Activated CD4-positive, CD25-positive, alpha-beta regulatory T cell treated with anti-CD3 and anti-CD28 coated beads, Interleukin-2, amount 50 U/mL, for 72 hours (primary cell): Measurements from ENCODE around the gene CNTN5.

Experiments
- DNase-seq: peaks from one replicate; pipeline ENCODE4 v3.0.0; 2021

The CNTN5 gene

GRCh38 chr11:99410636-99411035 is 389.9 kb downstream of the CNTN5 start:
- no peak for DNase-seq

DNA sequence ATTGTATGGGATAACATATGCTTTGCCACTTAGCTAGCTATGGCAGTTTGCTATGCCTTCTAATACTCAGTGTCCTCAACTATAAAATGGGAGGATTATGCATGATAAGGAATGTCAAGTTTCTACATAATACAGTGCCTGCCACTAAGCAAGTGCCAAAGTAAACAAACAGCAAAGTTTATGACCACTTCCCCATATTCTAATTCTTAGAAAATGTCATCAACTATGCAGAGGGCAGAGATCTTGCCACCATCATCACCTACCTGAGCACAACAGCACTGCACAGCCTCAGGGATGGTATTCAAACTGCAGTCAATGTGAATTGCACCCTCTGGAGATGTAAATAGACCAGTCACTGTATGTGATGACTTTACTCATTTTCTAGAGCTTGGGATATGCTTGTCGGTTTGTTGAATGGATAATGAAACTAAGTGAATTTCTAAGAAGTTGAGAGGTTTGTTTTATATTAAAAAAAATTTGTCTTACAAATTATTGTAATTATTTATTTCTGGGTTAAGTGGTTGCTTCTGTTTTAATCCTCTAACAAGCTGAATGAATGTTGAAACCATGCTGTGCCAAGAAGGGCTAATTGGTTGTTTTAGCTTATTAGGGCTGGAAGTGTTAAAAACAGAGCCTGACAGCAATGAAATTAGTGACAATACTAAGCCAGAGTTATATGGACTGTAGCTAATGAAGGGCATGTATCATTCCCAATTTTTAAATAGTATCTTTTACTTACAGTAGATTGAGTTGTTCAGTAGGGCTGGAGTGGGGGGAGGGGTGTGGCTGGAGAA is 398.4 kb downstream of the CNTN5 start:
- DNase-seq: no peak

DNA sequence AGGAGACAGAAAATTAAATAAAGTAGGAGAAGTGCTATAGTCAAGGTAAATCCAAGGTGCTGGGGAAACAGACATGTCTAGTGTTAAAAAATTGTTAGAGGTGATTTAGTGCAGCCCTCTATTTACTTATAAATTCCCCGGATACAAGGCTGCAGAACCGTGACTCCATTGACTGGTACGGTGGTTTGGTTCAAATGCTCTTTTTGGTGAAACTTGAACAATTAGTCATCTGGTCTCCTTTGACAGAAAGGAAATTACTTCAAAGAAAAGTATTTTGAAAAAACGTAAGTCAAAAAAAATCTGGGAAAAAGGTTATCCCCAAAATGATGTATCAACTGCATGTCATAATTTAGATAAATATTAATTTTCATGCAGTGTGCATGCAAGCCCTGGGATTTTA is 399.2 kb downstream of the CNTN5 start:
- no peak for DNase-seq

DNA sequence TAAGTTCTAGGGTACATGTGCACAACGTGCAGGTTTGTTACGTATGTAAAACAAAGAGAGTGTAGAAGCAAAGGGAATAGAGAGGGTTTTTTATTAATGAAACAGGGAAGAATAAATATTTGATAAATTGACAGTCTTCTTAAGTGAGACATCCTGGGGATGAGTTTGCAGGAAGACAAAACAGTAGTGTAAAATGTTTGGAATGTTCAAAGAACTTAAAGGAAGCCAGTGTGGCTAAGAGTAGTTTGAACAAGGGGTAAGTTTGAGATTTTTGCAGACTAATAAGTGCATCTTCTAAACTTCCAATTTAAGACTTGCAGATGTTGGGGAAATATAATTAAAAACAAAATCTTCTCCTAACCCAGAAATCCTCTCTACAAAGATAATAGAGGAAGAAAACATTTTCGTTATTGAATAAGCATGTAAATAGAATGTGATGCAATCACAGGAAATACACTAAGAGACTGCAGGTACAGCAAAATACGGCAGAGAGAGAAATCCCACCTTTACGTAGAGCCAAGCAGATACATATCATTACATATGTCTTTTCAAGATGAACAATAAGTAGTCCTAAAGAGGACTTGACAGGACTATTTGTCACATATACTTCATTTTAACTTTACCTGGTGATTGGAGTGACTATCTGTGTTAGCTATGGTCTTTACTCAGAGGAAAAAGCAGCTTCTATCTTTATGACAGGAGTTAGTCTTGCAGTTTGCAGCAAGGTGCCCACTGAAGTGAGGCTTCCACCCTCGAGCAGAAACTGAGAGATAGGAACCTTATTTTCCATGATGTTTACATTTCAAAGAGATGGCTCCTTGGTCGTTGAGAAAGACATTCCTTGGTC is 402.1 kb downstream of the CNTN5 start:
- DNase-seq: no peak

DNA sequence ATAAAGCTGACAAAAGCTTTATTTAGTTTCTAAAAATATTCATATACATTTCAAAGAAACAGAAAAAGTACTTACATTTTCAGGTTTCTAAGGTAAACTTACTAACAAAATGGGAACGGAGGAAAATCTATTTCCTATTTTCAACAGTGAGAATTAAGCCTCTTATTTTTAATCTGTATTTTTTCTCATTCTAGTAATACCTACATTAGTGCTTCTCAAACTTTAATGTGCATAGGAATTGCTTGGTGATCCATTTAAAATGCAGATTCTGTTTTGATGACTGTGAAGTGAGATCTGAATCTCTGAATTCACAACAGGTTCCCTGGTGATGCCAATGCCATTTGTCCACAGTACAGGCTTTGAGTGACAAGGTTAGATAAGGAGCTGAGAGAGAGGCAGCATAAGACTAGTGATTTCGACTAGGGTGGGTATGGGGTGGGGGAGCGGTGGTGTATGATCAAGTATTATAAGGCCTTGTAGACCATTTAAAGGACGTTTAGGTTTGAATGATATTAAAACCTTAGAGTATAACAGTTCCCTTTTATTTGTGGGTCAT is 402.8 kb downstream of the CNTN5 start:
- DNase-seq: no peak

- DNase-seq: no peak
Observed at GRCh38 chr11:99424313-99425084, 403.8 kb downstream of the CNTN5 start.

DNA sequence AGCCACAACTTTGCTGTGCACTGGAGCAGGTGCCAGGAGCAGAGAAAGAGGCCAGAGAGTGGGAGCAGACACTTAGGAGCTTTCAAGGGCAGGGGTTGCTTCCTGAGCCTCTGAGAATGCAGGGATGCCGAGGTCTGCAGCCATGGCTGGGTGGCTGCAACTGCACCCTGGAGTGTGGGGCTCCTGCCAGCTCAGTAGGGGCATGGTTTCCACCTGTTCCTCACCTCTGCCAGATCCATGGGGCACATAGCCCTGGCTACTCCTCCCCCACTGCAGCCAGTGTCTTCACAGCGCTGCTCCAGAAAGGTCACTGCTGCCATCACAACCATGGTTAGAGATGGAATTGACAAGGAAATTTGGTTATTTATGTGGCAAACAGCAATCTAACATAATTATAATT is 404.8 kb downstream of the CNTN5 start:
- no peak for DNase-seq

DNA sequence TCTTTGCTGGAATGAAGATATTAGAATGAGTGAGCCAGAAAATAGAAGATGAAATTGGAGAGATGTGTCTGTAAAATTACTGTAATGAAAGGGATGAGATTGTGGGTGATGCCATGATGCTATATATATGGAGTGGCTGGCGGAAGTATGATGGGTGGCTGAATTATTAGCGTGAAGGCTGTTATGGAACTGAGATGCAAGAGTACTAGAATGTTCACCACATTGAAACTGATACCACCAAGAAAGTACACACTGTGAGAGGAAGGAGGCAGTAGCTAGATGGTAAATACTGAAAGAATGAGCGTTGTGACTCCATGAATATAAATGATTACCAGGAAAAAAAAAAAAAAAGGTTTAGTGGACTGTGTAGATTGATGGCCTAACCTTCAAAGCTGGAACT is 411.9 kb downstream of the CNTN5 start:
- DNase-seq: no peak

GRCh38 chr11:99443276-99443675 is 422.5 kb downstream of the CNTN5 start:
- no peak for DNase-seq

DNA sequence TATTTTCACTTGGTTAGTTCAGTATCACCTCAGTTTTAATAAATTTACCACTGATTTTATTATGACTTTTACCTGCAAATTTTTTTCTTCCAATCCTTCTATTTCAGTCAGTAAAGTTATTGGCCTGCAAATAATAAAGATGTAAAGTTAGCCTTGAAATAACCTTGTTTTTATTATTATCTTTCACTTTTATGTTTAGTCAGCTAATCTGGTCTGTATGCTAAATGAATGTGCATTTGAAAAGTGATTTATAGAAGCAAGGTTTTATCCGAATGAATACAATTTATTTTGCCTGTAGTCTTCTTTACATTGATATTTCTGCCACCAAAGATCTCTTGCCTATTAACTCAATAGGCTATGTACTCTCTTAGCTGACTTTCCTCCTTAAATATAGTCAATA is 425.7 kb downstream of the CNTN5 start:
- DNase-seq: no peak

- no peak for DNase-seq
Observed at GRCh38 chr11:99449345-99449744, 428.6 kb downstream of the CNTN5 start.

DNA sequence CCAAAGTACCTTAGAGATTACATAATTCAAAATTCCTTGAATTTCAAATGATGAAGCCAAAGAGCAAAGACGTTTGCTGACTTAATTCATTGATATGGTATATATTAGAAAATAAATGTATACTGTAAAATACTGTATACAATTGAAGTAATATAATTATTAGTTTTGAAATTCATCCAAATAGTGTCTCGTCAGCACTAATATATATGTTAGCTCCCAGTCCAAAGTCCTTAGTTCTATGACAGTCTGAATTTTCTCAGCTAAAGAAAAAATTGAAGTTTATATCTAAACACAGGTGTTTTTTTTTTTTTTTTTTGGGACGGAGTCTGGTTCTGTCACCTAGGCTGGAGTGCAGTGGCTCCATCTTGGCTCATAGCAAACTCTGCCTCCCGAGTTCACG is 431.3 kb downstream of the CNTN5 start:
- no peak for DNase-seq

DNA sequence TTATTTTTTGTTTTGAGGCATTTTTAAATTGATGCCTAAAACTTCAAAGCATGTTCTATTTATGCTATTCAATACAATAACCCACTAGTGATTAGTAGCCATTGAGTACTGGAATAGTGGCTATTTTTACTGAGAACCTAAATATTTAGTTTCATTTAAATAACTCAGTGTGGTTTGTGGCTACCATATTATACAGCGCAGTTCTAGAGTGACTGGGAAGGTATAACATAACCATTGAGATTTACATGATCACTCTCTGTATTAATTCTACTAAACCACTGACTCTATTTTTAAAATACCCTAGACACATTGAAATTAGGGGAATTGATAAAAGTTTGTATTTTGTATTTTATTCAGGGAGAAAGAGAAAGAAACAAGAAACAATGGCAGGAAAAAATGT is 441.2 kb downstream of the CNTN5 start:
- DNase-seq: no peak

DNA sequence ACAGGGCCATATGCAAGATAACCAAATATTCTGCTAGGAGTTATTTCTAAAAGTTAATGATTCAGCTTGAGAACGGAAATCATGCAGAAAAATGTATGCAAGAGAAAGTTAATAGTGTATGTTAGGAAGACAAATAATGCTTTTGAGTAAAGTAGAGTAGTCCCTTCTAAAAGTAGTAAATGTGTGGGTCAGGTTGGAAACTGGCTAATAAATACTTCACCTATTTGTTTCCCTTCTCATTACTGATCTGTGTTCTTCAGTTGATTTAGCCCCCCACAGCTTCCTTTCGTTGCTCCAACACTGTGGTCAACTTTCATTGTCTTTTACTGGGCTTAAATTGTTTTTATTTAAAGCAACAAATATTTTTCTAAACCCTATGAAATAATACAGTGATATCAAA is 444.2 kb downstream of the CNTN5 start:
- no peak for DNase-seq

- no peak for DNase-seq
Observed at GRCh38 chr11:99489581-99489980, 468.8 kb downstream of the CNTN5 start.

- no peak for DNase-seq
Observed at GRCh38 chr11:99494065-99494464, 473.3 kb downstream of the CNTN5 start.

DNA sequence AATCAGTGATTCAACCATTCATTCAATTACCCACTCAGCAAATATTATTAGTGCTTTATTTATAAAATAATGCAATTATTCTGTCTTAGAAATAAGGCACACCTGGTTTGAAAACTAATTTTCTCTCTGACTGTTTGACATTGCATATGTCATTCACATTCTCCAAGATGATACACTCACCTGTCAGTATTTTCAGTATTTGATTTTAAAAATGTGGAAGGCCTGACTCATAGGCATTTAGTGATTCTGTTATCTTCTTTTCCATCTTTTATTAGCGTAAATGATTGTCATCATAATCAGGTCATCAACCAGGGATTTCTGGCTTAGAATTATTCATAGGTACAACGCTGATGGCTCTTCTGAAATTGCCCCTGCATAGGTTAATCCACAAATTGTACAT is 480.9 kb downstream of the CNTN5 start:
- DNase-seq: no peak

- no peak for DNase-seq
Observed at GRCh38 chr11:99505316-99505715, 484.6 kb downstream of the CNTN5 start.

DNA sequence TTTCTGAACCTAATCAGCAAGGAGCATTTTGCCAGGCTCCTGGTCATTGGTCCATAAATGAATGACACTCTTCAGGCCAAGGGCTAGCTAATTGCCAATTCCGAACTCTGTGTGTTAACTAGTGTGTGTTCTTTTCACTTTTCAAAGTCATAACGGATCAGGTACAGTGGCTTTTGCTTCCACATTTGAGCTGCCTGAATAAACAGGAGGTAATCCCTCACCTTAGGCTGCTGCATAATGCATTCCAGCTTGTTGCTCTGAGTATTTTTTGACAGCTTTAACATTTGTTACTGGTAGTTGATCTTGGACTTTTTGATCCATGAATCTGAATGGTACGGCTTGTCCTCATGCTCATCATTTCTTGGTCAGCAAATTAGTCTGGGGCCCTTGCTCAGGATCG is 485.1 kb downstream of the CNTN5 start:
- DNase-seq: no peak

DNA sequence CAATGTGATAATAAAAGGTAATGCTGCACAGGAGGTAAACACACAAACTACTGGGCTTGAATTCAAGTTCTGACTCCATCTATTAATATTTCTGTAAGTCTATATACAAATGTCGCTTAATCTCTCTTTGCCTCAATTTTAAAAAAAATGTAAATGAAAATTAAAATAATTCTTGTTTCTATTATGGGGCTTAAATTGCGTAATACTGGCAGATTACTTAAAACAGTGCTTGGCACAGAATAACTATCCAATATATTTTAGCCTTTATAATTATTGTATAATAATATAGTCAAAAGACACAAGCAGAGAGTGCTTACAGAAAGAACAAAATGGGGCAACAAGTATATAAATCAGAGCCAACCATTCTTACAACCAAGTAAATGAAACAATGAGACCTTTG is 489.1 kb downstream of the CNTN5 start:
- no peak for DNase-seq

DNA sequence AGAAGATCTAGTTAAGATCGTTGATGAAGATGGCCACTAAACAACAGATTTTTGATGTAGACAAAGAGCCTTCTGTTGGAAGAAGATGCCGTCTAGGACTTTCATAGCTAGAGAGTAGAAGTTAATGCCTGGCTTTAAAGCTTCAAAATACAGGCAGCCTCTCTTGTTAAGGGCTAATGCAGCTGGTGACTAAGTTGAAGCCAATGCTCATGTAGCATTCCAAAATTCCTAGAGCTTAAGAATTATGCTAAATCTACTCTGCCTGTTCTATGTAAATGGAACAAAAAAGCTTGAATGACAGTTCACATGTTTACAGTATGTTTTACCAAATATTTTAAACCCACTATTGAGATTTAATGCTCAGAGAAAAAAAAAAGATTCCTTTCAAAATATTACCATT is 492.6 kb downstream of the CNTN5 start:
- no peak for DNase-seq

GRCh38 chr11:99519095-99519494 is 498.3 kb downstream of the CNTN5 start:
- DNase-seq: no peak

GRCh38 chr11:99522467-99523173 is 501.9 kb downstream of the CNTN5 start:
- DNase-seq: no peak
